IPS DF 4.7 (cell line): ENCODE measurements around the gene MOV10L1.

ENCODE experiments used
- DNase-seq: peaks from one replicate; pipeline ENCODE4 v3.0.0-alpha.2; 2013; ENCODE audit warnings: low spot score; ENCODE audit errors: extremely low read depth

Gene MOV10L1

DNA sequence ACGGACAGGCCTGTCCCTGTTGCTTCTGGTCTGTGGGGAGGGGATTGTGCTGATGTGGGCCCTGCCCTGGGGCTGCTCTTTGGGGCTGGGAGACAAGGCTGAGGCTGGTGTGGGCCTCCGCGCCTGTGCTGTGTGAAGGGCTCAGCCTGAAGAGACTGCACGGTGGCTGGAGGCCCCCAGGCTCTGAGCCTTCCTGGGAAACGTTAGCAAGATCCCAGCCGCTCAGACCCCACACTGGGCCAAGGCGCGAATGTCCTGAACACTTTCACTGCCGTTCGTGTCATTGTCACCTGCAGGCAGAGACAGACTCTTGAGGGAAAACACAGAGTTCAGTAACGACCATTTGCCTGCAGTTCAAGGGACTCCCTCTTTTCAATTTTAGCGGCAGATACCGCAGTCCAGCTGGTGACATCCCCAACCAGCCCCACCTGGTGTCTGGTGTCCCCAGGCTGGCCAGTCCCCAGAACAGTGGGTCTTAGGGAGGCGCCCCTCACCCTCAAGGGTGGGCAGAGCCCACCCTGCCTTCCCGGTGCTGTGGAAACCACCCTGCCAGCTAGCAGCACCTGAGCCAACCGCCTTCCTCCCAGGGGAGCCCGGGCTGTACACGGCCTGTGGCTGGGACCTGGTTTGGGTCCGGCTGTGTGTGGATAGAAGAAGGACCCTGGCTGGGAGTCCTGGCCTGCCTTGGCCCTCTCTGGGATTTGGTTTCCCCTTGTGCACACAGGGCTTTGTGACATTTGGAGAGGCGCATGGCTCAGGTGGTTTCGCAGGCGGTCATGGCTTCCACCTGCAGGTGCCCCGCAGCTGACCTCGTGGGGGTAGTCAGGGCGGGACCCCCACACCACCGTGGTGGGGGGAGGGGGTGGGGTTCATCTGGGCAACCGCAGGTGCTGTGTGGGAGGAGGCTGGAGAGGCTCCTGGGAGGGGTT is 86.4 kb downstream of the MOV10L1 start:
- no peak for DNase-seq

DNA sequence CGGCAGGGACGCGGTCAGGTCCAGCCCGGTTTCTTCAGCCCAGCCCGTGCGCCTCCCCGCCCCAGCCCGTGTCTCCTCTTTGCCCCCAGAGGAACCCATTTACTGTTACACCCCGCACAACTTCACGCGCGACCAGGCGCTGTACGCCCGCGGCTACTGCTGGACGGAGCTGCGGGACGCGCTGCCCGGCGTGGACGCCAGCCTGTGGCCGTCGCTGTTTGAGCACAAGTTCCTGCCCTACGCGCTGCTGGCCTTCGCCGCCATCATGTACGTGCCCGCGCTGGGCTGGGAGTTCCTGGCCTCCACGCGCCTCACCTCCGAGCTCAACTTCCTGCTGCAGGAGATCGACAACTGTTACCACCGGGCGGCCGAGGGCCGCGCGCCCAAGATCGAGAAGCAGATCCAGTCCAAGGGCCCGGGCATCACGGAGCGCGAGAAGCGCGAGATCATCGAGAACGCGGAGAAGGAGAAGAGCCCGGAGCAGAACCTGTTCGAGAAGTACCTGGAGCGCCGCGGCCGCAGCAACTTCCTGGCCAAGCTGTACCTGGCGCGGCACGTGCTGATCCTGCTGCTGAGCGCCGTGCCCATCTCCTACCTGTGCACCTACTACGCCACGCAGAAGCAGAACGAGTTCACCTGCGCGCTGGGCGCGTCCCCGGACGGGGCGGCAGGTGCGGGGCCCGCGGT is 87.2 kb downstream of the MOV10L1 start:
- DNase-seq = no peak

GRCh38 chr22:50177537-50178470 is 88.0 kb downstream of the MOV10L1 start:
- no peak for DNase-seq

DNA sequence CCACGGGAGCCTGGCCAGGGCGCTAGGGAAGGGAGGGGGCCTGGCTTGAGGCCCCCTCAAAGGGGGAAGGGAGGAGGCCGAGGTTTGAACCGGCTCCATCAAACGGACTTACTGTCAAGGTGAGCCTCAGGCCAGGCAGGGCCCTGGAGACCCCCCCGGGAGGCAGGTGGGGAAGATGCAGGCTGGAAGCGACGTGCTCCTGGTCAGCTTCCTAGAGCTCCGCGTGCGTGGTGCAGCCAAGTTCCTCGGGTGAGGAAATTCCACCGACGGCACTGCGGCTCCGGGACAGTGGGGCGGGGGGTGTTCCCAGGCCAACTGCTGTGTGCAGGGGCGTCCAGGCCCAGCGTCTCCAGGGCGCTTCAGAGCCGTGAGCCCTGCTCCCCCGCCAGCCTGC is 88.7 kb downstream of the MOV10L1 start:
- DNase-seq = no peak

DNA sequence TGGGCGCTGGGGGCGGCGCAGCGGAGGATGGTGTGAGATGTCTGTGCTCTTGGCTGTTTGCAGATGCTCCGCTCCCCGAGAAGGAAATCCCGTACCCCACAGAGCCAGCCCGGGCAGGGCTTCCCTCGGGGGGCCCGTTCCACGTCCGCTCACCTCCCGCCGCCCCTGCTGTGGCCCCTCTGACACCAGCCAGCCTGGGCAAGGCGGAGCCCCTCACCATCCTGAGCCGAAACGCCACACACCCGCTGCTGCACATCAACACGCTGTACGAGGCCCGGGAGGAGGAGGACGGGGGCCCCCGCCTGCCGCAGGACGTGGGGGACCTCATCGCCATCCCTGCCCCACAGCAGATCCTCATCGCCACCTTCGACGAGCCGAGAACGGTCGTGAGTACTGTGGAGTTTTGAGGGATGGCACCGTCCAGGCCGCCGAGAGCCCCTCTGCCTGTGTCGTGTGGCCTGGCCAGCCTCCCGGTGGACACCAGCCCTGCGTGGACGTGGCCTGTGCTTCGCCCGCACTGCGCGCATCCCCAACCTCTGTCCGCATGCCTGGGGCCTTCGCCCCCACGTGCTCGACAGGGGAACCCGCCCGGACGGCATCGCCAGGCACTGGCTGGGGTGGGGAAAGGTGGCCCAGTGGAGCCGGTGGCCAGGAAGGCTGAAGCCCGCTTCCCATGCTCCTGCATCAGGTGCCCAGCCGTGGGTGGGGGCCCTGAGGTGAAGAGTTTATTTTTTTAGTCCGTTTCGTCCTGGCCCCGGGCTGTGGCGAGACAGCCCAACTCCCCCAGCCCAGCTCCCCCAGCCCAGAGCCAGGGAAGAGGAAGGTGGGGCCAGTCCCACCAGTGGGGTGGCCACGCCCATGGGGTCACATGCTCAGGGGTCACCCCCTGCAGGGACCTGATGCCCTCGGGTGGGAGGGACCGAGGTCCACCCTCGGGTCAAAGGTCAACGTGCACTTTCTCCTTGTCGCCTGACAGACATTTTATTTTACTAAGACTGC is 89.4 kb downstream of the MOV10L1 start:
- no peak for DNase-seq

DNA sequence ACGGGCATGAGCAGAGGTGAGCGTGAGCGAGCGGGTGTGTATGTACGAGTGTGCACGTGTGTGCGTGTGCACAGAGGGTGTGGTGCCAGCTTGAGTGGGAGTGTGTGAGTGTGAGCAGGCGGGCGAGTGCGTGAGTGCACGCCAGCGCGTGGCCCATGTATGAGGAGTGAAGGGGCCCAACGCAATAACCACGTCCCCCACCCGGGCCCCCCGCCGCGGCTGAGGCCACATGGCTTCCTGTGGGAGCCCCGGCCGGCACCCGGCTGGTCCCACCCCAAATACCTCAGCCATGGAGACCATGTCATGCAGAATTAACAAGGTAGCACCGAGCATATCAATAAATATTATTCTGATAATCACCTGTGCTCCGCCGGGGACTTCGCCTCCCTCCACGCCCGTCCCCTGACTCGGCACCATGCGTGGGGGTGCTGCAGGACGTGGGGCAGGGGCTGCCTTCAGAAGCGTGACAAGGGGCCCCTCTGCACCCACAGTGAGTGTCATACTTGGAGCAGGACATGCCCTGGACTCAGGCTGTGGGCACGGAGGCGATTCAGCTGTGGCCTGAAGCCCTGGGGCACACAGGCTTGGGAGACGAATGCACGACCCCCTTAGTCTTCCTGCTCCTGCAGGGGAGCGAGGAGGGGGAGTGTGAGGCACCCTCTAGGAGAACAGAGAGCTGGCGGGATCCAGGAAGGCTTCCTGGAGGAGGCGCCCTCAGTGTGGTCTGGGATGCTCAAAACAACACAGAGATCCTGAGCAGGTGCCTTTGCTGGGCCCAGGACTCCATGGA is 90.3 kb downstream of the MOV10L1 start:
- DNase-seq = no peak

GRCh38 chr22:50180727-50181521 is 91.1 kb downstream of the MOV10L1 start:
- no peak for DNase-seq

DNA sequence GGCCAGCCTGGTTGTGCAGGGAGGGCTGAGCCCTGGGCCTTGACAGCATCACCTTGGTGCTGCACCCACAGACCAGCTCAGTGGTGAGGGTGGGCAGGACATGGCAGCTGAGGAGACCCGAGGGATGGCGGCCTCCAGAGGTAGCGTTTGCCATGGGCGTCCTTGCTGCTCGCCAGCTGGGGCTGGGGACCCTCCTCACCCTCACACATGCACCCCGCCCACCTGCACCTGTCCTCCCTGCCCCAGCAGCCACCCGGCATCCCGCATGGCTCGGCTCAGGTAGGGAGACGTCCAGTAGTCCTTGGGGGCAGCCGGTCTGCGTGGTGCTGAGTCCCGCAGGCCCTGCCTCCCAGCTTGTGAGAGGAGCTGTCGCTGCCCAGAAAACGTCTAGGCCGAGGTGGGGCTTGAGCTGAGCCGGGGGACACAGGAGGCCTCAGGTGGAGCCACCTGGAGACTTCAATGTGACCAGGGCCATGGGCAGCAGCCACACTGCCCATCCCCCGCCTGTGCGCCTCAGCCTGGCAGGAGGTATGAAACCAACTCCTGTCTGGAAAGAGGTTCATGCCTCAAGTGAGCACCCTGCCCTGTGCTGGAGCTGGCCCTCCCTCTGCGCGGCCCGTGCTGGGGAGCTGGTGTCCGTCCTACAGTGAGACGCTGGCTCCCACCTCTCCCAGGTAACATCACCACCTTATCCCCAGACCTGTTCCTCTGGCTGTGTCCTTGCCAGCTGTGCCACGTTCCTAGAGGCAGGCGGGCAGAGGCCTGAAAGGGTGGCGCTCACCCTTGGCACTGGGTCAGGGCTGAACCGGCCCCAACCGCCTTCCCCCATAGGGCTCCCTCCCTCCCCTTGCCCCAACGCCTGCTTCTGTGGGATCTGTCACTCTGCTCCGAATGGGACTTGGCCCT is 92.6 kb downstream of the MOV10L1 start:
- DNase-seq = no peak

GRCh38 chr22:50183141-50183971 is 93.5 kb downstream of the MOV10L1 start:
- DNase-seq = no peak

GRCh38 chr22:50184004-50184901 is 94.4 kb downstream of the MOV10L1 start:
- no peak for DNase-seq

- DNase-seq = no peak
These were observed 95.1 kb downstream of the MOV10L1 start for GRCh38 chr22:50184902-50185374.

- DNase-seq = no peak
These were observed 95.7 kb downstream of the MOV10L1 start, which contains the start of gene TRABD for GRCh38 chr22:50185375-50186087. TSS of gene TRABD (plus strand) at chr22:50185913. CDS start at chr22:50193061, 7,148 bp downstream.

GRCh38 chr22:50186181-50186714 is 96.4 kb downstream of the MOV10L1 start:
- no peak for DNase-seq

DNA sequence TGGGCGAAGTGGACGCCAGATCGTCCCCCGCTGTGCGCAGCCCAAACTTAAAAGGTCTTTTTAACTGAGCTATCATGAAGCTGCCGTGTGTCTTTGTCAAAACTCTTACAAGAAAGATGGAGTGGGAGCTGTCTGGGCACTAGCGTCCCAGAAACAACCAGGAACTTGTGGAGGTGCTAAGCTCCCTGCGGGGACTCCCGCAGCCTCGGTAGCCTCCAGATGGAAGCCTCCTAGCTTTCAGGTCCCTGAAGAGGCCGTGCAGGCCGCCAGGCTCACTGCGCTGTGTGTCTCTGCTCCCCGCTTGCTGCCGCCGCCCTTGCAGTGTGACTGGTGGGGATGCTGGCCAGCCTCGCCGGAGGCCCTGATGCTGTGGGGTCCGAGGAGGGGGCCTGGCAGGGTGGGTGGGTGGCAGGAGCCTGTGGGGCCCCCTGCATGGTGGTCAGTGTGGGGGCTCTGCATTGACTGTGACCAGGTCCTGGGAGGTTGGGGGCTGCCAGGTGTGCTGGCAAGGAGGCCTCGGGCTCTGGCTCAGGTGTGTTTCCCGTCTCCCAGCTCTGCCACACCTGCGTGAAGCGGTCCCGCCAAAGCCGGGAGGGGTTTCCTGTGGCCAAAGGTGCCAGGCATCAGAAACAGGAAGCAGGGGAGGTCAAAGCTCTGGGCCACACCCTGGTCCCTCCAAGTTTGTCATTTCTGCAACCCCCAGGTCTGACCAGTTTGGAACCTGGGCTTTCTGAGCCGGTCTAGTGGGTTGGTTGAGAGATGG is 97.1 kb downstream of the MOV10L1 start:
- no peak for DNase-seq
